SK-N-SH (cell line): ENCODE results near the gene TSSK2. TPM values are rescaled to one million over a fixed set of nuclear protein-coding genes. Genes with fewer than 3 reads are reported as not detected.

Source experiments
- CTCF ChIA-PET: fragments of 300-600, 350-600 bp; formaldehyde crosslinking; extraction: SDS; loops from one replicate; lab custom pipeline; 2021; lab: Yijun Ruan, JAX
- POLR2A ChIA-PET: fragments of 350-600 bp; sonication (Branson Sonifier 250); formaldehyde crosslinking; extraction: SDS; loops from one replicate; lab custom pipeline; 2020; ENCODE audit warnings: antibody characterized with exemption, inconsistent platforms; lab: Yijun Ruan, JAX
- DNase-seq: peaks from one replicate; pipeline ENCODE4 v3.0.0; 2012
- H2AFZ ChIP-seq: fragments of 200-600 bp; sonication (generic); 2 replicates; pipeline ENCODE4 v1.8.1; 2016; ENCODE audit warnings: antibody characterized with exemption, mild to moderate bottlenecking, low read depth
- H3F3A ChIP-seq: fragments of 200-600 bp; sonication (generic); replicated peaks from 2 replicates; pipeline ENCODE3; 2016; ENCODE audit warnings: antibody characterized with exemption, mild to moderate bottlenecking; ENCODE audit not compliant: insufficient read depth
- H3K27ac ChIP-seq, 2 experiments: fragments of 200-500 bp in 1 of 2; fragments of 200-600 bp in 1 of 2; sonication (Bioruptor generic) in 1 of 2; sonication (generic), shearing (Covaris generic) in 1 of 2; 2 replicates each; pipeline versions ENCODE4 v1.5.1 to v1.6.1; 2014 to 2016; ENCODE audit warnings: low read depth in 2 of 2, inconsistent platforms in 1 of 2, low read length in 1 of 2, mild to moderate bottlenecking in 1 of 2, mixed read lengths in 1 of 2
- H3K27me3 ChIP-seq: fragments of 200-600 bp; sonication (generic), shearing (Covaris generic); 2 replicates; pipeline ENCODE4 v1.6.1; 2016; ENCODE audit warnings: mixed run types; ENCODE audit not compliant: insufficient read depth
- H3K36me3 ChIP-seq, 2 experiments: fragments of 200-500 bp in 1 of 2; fragments of 200-600 bp in 1 of 2; sonication (Bioruptor generic) in 1 of 2; sonication (generic) in 1 of 2; replicated peaks in 1 of 2; 2 replicates each; pipeline versions ENCODE3 to v1.5.1; 2014 to 2016; ENCODE audit warnings: low read length in 1 of 2, mild to moderate bottlenecking in 1 of 2; ENCODE audit not compliant: insufficient read depth in 2 of 2, control insufficient read depth in 1 of 2
- H3K4me1 ChIP-seq, 2 experiments: fragments of 200-500 bp in 1 of 2; fragments of 200-600 bp in 1 of 2; sonication (Bioruptor generic) in 1 of 2; sonication (generic), shearing (Covaris generic) in 1 of 2; 2 replicates each; pipeline versions ENCODE4 v1.5.1 to v1.6.1; 2014 to 2016; ENCODE audit warnings: low read depth in 1 of 2, low read length in 1 of 2, mixed run types in 1 of 2; ENCODE audit not compliant: insufficient read depth in 2 of 2, control insufficient read depth in 1 of 2
- H3K4me2 ChIP-seq: fragments of 200-600 bp; sonication (generic), shearing (Covaris generic); 2 replicates; pipeline ENCODE4 v1.6.1; 2017; ENCODE audit warnings: mixed run types
- H3K4me3 ChIP-seq, 2 experiments: fragments of 200-500 bp in 1 of 2; fragments of 200-600 bp in 1 of 2; sonication (Bioruptor generic) in 1 of 2; sonication (generic), shearing (Covaris generic) in 1 of 2; 2 replicates each; pipeline versions ENCODE4 v1.5.1 to v1.8.1; 2014 to 2016; ENCODE audit warnings: low read depth in 2 of 2, inconsistent platforms in 1 of 2, low read length in 1 of 2, mild to moderate bottlenecking in 1 of 2, mixed read lengths in 1 of 2, moderate library complexity in 1 of 2
- H3K79me2 ChIP-seq: fragments of 200-600 bp; sonication (generic); 2 replicates; pipeline ENCODE4 v1.8.1; 2017; ENCODE audit warnings: mild to moderate bottlenecking; ENCODE audit not compliant: insufficient read depth
- H3K9ac ChIP-seq: fragments of 200-600 bp; sonication (generic); 2 replicates; pipeline ENCODE4 v1.6.1; 2017; ENCODE audit warnings: mixed run types
- H3K9me2 ChIP-seq: fragments of 200-600 bp; sonication (generic); 2 replicates; pipeline ENCODE4 v1.6.1; 2017; ENCODE audit warnings: mixed run types
- H3K9me3 ChIP-seq: fragments of 200-600 bp; sonication (generic); 2 replicates; pipeline ENCODE4 v1.6.1; 2017; ENCODE audit warnings: mixed run types, mild to moderate bottlenecking, moderate library complexity
- H4K20me1 ChIP-seq: fragments of 200-600 bp; sonication (generic); 2 replicates; pipeline ENCODE4 v1.6.1; 2017; ENCODE audit warnings: mild to moderate bottlenecking, mixed run types; ENCODE audit not compliant: insufficient read depth
- CHD2 ChIP-seq: fragments of 150-350 bp; IDR thresholded peaks from 2 replicates; pipeline ENCODE4 v1.6.1; 2018; ENCODE audit warnings: low read length; ENCODE audit not compliant: partially characterized antibody
- CTCF ChIP-seq: fragments of 200-600 bp; sonication (generic); IDR thresholded peaks from 2 replicates; pipeline ENCODE4 v1.6.1; 2017; ENCODE audit warnings: antibody characterized with exemption, mild to moderate bottlenecking, moderate library complexity
- EP300 ChIP-seq, 2 experiments: IDR thresholded peaks; 2 replicates each; pipeline versions ENCODE4 v1.4.0 to v1.6.1; 2012; ENCODE audit warnings: borderline replicate concordance in 1 of 2, low read depth in 1 of 2, low read length in 1 of 2
- EZH2phosphoT487 ChIP-seq: fragments of 200-600 bp; sonication (generic); IDR thresholded peaks from 2 replicates; pipeline ENCODE4 v1.6.1; 2017; ENCODE audit warnings: low read depth, mixed run types, mild to moderate bottlenecking, antibody characterized with exemption, moderate library complexity, borderline replicate concordance
- FOSL2 ChIP-seq: IDR thresholded peaks from 2 replicates; pipeline ENCODE4 v1.4.0; 2012; ENCODE audit warnings: low read depth, mild to moderate bottlenecking, moderate library complexity, borderline replicate concordance
- GABPA ChIP-seq: IDR thresholded peaks from 2 replicates; pipeline ENCODE4 v1.4.0; 2012; ENCODE audit warnings: low read depth, mild to moderate bottlenecking
- IRF3 ChIP-seq: fragments of 150-350 bp; IDR thresholded peaks from 2 replicates; pipeline ENCODE4 v1.6.1; 2016; ENCODE audit warnings: mild to moderate bottlenecking, low read depth, low read length
- JUND ChIP-seq: IDR thresholded peaks from 2 replicates; pipeline ENCODE4 v1.4.0; 2012
- MAX ChIP-seq: IDR thresholded peaks from 2 replicates; pipeline ENCODE4 v1.4.0; 2012; ENCODE audit warnings: low read depth
- SMC3 ChIP-seq: IDR thresholded peaks from 2 replicates; pipeline ENCODE4 v1.6.1; 2012; ENCODE audit warnings: low read depth, low read length, improper control_type of control experiment
- TAF1 ChIP-seq: IDR thresholded peaks from 2 replicates; pipeline ENCODE4 v1.6.1; 2012; ENCODE audit warnings: low read depth, mild to moderate bottlenecking, low read length, moderate library complexity, borderline replicate concordance
- YY1 ChIP-seq: IDR thresholded peaks from 2 replicates; pipeline ENCODE4 v1.4.0; 2012; ENCODE audit warnings: low read depth, mild to moderate bottlenecking
- WGBS: methylation state at CpG from one replicate; pipeline ENCODE4 v1.1.6; 2017; ENCODE audit warnings: low lambda C conversion rate; 5-methylcytosine and 5-hydroxymethylcytosine counted together
- polyA plus RNA-seq, 3 experiments: library from polyadenylated mRNA; depleted of rRNA; stranded (reverse); fragments of >200 nt; gene quantifications; 2 replicates each; pipeline ENCODE4 v1.2.3, GENCODE V29; 2012
- TF ChIP-seq, protein P1 (sequence below): IDR thresholded peaks from 2 replicates; pipeline ENCODE4 v1.4.0; 2012; ENCODE audit warnings: low read depth, borderline replicate concordance
- TF ChIP-seq, protein P2 (sequence below): fragments of 150-350 bp; IDR thresholded peaks from 2 replicates; pipeline ENCODE4 v1.6.1; 2017; ENCODE audit warnings: antibody characterized with exemption, low read length, low read depth, borderline replicate concordance

TSSK2 gene
- polyA plus RNA-seq, 1 of the 3 experiments (the other 2 are of a cell fraction), result not detected

GRCh38 chr22:19088866-19089595 is 42.1 kb upstream of the TSSK2 start:
- H3K9me2 ChIP-seq, result no peaks in the 10 kb centered on the region
- CTCF ChIA-PET, result no interaction called here
- no peaks in the 10 kb centered on the region for H3K27me3 ChIP-seq
- H2AFZ ChIP-seq, result no peak overlapping the region
- peaks cover 3 to 7% of the 10 kb centered on the region in 2 experiments for H3K36me3 ChIP-seq
- no peaks in the 10 kb centered on the region for H3K9me3 ChIP-seq
- WGBS, result 96% methylated on average over 14 of the region's 14 CpGs
- H3K4me3 ChIP-seq, result no peak overlapping the region
- H4K20me1 ChIP-seq, result peaks cover 46% of the 10 kb centered on the region
- H3K79me2 ChIP-seq, result peaks cover 30% of the 10 kb centered on the region; the same call in 1 of the 2 replicates
- POLR2A ChIA-PET, result no interaction called here
- H3K27ac ChIP-seq, result no peak overlapping the region
- DNase-seq, result no peak
- no peak overlapping the region for H3K4me2 ChIP-seq
- no peaks in the 10 kb centered on the region for H3F3A ChIP-seq
- no peak for TF ChIP-seq GABPA
- TF ChIP-seq EZH2phosphoT487, result no peak
- TF ChIP-seq YY1, result no peak
- TF ChIP-seq JUND, result no peak
- TF ChIP-seq CTCF, result no peak
- TF ChIP-seq SMC3, result no peak
- no peak for TF ChIP-seq EP300 (IDR thresholded peaks at IDR 0.05; ENCODE audit: borderline replicate concordance in 1 of 2, low read depth in 1 of 2, low read length in 1 of 2)
- TF ChIP-seq IRF3, result no peak
- no peak for TF ChIP-seq FOSL2
- no peak for TF ChIP-seq TAF1
- no peak for TF ChIP-seq CHD2
- no peak for TF ChIP-seq MAX
- TF ChIP-seq, protein P1, sequence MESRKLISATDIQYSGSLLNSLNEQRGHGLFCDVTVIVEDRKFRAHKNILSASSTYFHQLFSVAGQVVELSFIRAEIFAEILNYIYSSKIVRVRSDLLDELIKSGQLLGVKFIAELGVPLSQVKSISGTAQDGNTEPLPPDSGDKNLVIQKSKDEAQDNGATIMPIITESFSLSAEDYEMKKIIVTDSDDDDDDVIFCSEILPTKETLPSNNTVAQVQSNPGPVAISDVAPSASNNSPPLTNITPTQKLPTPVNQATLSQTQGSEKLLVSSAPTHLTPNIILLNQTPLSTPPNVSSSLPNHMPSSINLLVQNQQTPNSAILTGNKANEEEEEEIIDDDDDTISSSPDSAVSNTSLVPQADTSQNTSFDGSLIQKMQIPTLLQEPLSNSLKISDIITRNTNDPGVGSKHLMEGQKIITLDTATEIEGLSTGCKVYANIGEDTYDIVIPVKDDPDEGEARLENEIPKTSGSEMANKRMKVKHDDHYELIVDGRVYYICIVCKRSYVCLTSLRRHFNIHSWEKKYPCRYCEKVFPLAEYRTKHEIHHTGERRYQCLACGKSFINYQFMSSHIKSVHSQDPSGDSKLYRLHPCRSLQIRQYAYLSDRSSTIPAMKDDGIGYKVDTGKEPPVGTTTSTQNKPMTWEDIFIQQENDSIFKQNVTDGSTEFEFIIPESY, result no peak
- TF ChIP-seq, protein P2, sequence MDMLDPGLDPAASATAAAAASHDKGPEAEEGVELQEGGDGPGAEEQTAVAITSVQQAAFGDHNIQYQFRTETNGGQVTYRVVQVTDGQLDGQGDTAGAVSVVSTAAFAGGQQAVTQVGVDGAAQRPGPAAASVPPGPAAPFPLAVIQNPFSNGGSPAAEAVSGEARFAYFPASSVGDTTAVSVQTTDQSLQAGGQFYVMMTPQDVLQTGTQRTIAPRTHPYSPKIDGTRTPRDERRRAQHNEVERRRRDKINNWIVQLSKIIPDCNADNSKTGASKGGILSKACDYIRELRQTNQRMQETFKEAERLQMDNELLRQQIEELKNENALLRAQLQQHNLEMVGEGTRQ, result no peak
- peaks cover 0 to 6% of the 10 kb centered on the region in 2 experiments; a peak in 2 of 4 replicates for H3K4me1 ChIP-seq
- no peak overlapping the region for H3K9ac ChIP-seq
